Measurements from ENCODE around the gene SLC39A11.

- TF ChIP-seq CTCF (conservative IDR thresholded peaks at IDR 0.05; ENCODE audit: low read depth, low read length) (no peak), EZH2 (IDR thresholded peaks at IDR 0.05; ENCODE audit: borderline replicate concordance, low read depth, low read length, poor library complexity, severe bottlenecking) (no peak)
Observed at GRCh38 chr17:72916991-72917390, 175.5 kb downstream of the SLC39A11 start.
